DMS153 treated with DMSO at 0.1 percent for 48 hours (cell line): ENCODE data around the gene CATSPERD.

ENCODE experiments used
- DNase-seq: peaks from one replicate; lab custom pipeline; 2025; ENCODE audit not compliant: unreplicated experiment; lab: John Stamatoyannopoulos, UW

Gene CATSPERD

GRCh38 chr19:5719961-5720790 lies at the start of gene CATSPERD, which contains the start of gene LONP1:
TSS of gene CATSPERD (plus strand) at chr19:5720637. CDS start at chr19:5720738, 101 bp downstream.
TSS of gene LONP1 (minus strand) at chr19:5720146. CDS start at chr19:5720132, 14 bp downstream.
- peak; percentile 97 for DNase-seq

GRCh38 chr19:5671600-5671999 lies 48.8 kb upstream of the CATSPERD start:
- no peak for DNase-seq

GRCh38 chr19:5672708-5673459 lies 47.6 kb upstream of the CATSPERD start:
- DNase-seq = no peak

- no peak for DNase-seq
Observed at GRCh38 chr19:5673752-5674151, 46.7 kb upstream of the CATSPERD start.

GRCh38 chr19:5674714-5675113 lies 45.7 kb upstream of the CATSPERD start:
- DNase-seq = no peak

GRCh38 chr19:5676105-5676771 lies 44.2 kb upstream of the CATSPERD start:
- no peak for DNase-seq

GRCh38 chr19:5676772-5677105 lies 43.7 kb upstream of the CATSPERD start:
- DNase-seq = no peak

- no peak for DNase-seq
Observed at GRCh38 chr19:5677136-5677535, 43.3 kb upstream of the CATSPERD start.

- DNase-seq = no peak
Observed at GRCh38 chr19:5677580-5677979, 42.9 kb upstream of the CATSPERD start.

GRCh38 chr19:5678071-5678718 lies 42.2 kb upstream of the CATSPERD start:
- DNase-seq = no peak

- no peak for DNase-seq
Observed at GRCh38 chr19:5679289-5680083, 41.0 kb upstream of the CATSPERD start.

- DNase-seq = no peak
Observed at GRCh38 chr19:5680084-5680436, 40.4 kb upstream of the CATSPERD start.

- peak; percentile 98 for DNase-seq
Observed at GRCh38 chr19:5680437-5681368, 39.7 kb upstream of the CATSPERD start, which contains the start of the genes HSD11B1L and MICOS13. TSS of gene HSD11B1L (plus strand) at chr19:5681027. CDS start at chr19:5684833, 3,806 bp downstream. TSS of gene MICOS13 (minus strand) at chr19:5680516. CDS start at chr19:5680486, 30 bp downstream.

- DNase-seq = no peak
Observed at GRCh38 chr19:5681391-5682106, 38.9 kb upstream of the CATSPERD start.

GRCh38 chr19:5682107-5682482 lies 38.3 kb upstream of the CATSPERD start:
- DNase-seq = no peak

GRCh38 chr19:5683177-5683886 lies 37.1 kb upstream of the CATSPERD start:
- DNase-seq = no peak

- DNase-seq = no peak
Observed at GRCh38 chr19:5684694-5685430, 35.6 kb upstream of the CATSPERD start.
